Measurements from ENCODE around the gene AKR1C8.

- TF ChIP-seq POLR2A (IDR thresholded peaks at IDR 0.05; ENCODE audit: low read depth): no peak
- TF ChIP-seq, protein P1, sequence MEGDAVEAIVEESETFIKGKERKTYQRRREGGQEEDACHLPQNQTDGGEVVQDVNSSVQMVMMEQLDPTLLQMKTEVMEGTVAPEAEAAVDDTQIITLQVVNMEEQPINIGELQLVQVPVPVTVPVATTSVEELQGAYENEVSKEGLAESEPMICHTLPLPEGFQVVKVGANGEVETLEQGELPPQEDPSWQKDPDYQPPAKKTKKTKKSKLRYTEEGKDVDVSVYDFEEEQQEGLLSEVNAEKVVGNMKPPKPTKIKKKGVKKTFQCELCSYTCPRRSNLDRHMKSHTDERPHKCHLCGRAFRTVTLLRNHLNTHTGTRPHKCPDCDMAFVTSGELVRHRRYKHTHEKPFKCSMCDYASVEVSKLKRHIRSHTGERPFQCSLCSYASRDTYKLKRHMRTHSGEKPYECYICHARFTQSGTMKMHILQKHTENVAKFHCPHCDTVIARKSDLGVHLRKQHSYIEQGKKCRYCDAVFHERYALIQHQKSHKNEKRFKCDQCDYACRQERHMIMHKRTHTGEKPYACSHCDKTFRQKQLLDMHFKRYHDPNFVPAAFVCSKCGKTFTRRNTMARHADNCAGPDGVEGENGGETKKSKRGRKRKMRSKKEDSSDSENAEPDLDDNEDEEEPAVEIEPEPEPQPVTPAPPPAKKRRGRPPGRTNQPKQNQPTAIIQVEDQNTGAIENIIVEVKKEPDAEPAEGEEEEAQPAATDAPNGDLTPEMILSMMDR (IDR thresholded peaks at IDR 0.05): no peak
Measured at GRCh38 chr10:5108658-5109416, 76.1 kb downstream of the AKR1C8 start.
